ENCODE measurements around the gene MCTP1.

MCTP1 gene

GRCh38 chr5:94747371-94747770 is 537.5 kb downstream of the MCTP1 start:
- no peak for DNase-seq

- DNase-seq = no peak
These were observed 538.2 kb downstream of the MCTP1 start for GRCh38 chr5:94746731-94747124.

- no peak for DNase-seq
These were observed 538.8 kb downstream of the MCTP1 start for GRCh38 chr5:94745786-94746730.

- no peak for DNase-seq
These were observed 540.0 kb downstream of the MCTP1 start for GRCh38 chr5:94744906-94745305.

GRCh38 chr5:94742852-94743251 is 542.0 kb downstream of the MCTP1 start:
- no peak for DNase-seq

- no peak for DNase-seq
These were observed 544.6 kb downstream of the MCTP1 start for GRCh38 chr5:94740286-94740685.

GRCh38 chr5:94736498-94736897 is 548.4 kb downstream of the MCTP1 start:
- no peak for DNase-seq

GRCh38 chr5:94731471-94731870 is 553.4 kb downstream of the MCTP1 start:
- DNase-seq = no peak

- no peak for DNase-seq
These were observed 559.8 kb downstream of the MCTP1 start for GRCh38 chr5:94725142-94725541.

- no peak for DNase-seq
These were observed 569.1 kb downstream of the MCTP1 start for GRCh38 chr5:94715768-94716167.

GRCh38 chr5:94711785-94712184 is 573.1 kb downstream of the MCTP1 start:
- no peak for DNase-seq

GRCh38 chr5:94709277-94709676 is 575.6 kb downstream of the MCTP1 start:
- DNase-seq = no peak

GRCh38 chr5:94707359-94707758 is 577.5 kb downstream of the MCTP1 start:
- no peak for DNase-seq

- no peak for DNase-seq
These were observed 579.5 kb downstream of the MCTP1 start for GRCh38 chr5:94705427-94705826.

GRCh38 chr5:94702729-94703128 is 582.2 kb downstream of the MCTP1 start:
- no peak for DNase-seq

- DNase-seq = no peak
These were observed 584.3 kb downstream of the MCTP1 start for GRCh38 chr5:94700592-94700991.

- no peak for DNase-seq
These were observed 585.3 kb downstream of the MCTP1 start for GRCh38 chr5:94699562-94699961.

GRCh38 chr5:94698197-94698596 is 586.7 kb downstream of the MCTP1 start:
- no peak for DNase-seq

- DNase-seq = no peak
These were observed 590.2 kb downstream of the MCTP1 start for GRCh38 chr5:94694671-94695070.

GRCh38 chr5:94693845-94694370 is 591.0 kb downstream of the MCTP1 start:
- no peak for DNase-seq

GRCh38 chr5:94693043-94693822 is 591.7 kb downstream of the MCTP1 start:
- no peak for DNase-seq

GRCh38 chr5:94692581-94692980 is 592.3 kb downstream of the MCTP1 start:
- DNase-seq = no peak

GRCh38 chr5:94691949-94692348 is 592.9 kb downstream of the MCTP1 start:
- no peak for DNase-seq

GRCh38 chr5:94691291-94691690 is 593.6 kb downstream of the MCTP1 start:
- no peak for DNase-seq

Data from NCI-H2107 (cell line).